SKM-1 treated with dmso at 0.1 percent for 144 hours (cell line): ENCODE measurements around the gene DOK3.
"Not testable (repeated sequence)": the region's sequence is repeated elsewhere in the genome, so short reads cannot be mapped to it uniquely, and the experiment has no call there.

Experiments used
- DNase-seq: peaks from one replicate; lab custom pipeline; 2025; ENCODE audit not compliant: unreplicated experiment; lab: John Stamatoyannopoulos, UW

The DOK3 gene

DNA sequence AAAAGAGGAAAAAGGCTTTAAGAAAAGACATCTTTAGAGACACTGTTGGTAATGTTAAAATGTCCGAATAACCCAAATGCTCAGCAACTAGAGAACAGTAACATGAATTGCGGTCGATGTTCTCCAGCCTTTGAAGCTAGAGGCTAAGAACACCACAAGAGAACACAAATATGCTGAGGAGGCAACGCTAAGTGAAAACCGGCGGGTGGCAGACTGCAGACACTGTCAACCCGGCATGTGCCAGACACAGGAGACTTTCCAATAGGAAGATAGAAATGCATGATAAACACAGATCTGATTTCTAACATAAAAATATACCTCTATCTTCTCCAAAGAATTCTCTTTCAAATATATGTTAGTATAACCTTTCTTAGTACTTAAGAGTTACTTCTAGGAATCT, 25.5 kb upstream of the DOK3 start:
- no peak for DNase-seq

DNA sequence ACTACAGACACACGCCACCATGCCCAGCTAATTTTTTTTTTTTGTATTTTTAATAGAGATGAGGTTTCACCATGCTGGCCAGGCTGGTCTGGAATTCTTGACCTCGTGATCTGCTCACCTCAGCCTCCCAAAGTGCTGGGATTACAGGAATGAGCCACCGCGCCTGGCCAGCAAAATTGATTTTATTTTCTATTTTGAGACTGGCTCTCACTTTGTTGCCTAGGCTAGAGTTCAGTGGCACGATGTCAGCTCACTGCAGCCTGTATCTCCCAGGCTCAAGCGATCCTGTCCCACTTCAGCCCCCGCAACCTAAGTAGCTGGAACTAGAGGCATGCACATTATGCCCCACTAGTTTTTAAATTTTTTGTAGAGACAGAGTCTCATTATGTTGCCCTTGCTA, 24.8 kb upstream of the DOK3 start:
- DNase-seq = not testable (repeated sequence)

- DNase-seq = no peak
Measured at GRCh38 chr5:177531209-177531940, 21.7 kb upstream of the DOK3 start.

DNA sequence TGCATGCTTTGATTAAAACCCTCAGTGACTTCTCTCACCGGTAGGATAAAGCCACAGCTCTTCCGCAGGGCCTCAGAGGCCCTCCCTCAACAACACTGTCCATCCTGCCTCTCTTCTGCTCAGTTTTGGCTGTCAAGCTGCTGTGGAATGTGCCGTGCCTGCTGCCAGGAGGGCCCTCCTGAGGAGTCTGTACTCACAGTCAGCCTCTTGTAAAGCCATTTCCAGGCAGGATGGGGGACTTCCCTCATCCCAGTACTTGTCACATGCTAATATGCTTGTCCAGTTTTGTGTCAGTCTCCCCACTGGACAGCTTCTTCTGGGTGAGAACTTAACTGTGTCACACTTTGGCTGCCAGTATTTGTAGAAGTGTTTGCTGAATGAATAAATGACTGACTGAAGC, 21.0 kb upstream of the DOK3 start:
- DNase-seq = no peak

DNA sequence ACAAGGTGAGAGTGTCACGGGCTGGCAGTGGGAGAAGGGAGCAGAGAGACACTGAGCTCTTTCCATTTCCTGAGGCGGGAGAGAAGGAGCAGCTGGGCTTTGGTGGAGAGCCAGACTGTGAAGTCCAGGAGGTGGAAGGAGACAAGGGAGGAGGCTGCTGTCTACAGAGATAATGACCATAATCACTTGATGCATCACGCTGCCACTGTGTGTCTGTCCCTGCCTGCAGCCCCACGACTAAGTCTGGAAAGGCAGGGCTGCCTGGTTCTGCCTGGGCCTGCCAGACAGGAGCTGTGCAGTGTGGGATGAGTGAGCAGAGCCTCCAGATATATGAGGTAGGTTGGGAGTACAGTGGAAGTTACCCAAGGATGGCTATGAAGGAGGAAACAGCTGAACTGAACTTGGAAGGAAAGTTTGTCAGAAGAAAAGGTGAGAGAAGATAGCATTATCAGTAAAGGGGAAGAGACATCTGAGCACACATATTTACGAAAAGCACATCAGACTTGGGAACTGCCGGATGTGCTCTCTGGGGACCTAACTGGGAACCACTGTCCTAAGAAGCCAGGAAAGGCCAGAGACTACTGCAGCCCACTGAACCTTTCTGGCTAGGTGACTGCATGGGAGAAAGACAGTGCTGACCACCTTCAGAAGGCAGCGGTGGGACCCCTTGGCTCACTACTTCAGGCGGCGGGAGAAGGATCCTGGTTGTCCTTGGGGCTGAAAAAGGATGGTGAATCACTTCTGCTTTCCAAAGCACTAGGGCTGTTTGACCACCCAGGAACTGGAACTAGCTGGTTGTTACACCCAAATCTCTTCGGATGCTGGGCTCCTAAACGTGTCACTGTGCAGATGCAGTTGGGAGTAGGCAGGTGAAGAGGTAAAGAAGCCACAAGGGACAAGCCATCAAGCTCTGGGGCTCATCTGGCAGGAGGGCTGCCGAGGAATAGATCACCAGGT, 19.9 kb upstream of the DOK3 start:
- no peak for DNase-seq

- DNase-seq = no peak
Measured at GRCh38 chr5:177528631-177529030, 19.0 kb upstream of the DOK3 start.

DNA sequence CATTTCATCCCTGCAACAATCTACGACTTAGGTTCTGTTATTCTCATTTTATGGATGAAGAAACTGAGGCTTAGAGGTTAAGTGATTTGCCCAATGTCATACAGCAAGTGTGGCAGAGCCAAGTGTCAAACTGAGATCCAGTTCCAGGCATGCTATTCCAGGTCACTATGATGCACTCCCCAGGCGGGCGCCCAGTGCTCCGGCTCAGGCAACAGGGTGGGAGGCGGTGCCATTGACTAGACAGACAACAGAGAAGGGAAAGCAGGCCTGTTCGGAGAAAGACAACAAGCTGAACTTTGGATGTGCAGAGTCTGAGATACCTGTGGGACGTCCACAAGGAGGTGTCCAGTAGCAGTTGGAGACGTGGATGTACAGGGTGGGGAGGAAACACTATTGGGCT, 18.0 kb upstream of the DOK3 start:
- no peak for DNase-seq

DNA sequence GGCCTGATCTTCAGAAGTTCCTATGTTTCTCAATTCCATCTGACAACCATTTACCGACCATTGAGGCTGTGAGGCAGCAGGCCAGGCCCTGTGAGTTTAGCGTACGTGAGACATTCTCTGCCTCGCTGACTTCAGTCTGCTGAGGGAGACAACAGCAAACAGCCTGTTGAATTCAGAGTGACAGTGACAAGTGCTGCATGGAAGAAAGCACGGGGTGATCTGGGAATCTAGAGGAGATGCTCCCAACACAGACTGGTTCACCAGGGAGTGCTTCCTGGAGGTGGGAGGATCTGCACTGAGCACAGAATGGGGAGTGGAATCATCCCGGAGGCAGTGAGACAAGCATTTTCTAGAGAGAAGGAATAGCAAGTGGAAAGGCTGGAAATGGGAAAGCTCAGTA, 17.2 kb upstream of the DOK3 start:
- DNase-seq = no peak

GRCh38 chr5:177526191-177526590, 16.6 kb upstream of the DOK3 start:
- DNase-seq = no peak

- no peak for DNase-seq
Measured at GRCh38 chr5:177524941-177525655, 15.5 kb upstream of the DOK3 start.

DNA sequence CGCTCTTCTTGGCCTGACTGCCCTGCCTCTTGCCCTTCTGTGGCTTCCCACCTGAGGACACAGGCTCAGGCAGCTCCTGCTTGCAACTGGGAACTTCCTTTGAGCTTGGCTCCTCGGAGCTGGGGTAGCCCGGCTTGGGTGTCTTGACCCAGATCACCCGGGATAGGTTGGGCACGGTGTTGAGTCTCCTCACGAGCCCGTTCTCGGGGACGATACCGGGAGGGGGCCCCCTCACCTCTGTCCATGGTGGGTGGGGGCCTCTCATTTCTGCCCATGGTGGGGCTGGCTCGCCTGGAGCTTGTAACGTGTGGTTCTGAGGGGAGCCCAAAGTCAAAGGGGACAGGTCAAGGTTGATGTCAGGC, 14.9 kb upstream of the DOK3 start:
- no peak for DNase-seq

DNA sequence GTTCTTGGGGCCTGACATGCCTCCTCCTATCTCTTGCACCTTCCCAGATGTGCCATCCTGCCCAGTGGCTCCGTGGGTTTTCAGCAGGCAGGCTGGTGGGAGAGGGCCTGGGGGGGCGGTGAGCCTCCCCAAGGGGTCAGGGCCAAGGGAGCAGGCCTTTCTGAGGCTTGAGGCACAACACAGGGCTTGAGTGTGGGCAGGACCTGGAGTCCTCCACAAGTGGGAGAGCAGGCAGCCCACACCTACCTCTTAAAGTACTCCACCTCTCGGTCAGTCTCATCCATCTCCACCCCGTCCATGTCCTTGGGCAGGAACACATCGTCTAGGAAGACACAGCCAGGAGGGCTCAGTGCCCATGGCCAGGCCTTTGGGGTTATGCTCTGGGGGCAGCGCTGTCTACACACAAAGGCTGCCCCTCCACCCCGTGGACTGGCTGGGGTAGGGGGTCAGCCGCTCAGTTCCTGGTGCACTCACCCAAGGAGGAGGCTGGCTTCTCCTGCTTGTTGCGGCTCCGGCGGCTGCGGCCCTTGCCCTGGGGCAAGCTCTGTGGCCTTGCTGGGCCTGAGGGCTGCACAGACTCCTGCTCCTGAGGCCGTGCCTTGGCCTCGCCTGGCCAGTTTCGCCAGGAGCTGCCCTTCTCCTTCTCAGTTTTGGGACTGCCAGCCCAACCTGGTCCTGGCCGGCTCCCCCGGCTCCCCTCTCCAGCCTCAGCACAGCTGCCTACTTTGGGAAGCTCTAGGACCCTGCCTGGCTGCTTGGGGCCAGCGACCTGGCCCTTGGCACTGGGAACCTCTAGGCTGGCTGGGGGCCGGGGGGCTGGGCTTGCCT, 14.3 kb upstream of the DOK3 start:
- DNase-seq = no peak

DNA sequence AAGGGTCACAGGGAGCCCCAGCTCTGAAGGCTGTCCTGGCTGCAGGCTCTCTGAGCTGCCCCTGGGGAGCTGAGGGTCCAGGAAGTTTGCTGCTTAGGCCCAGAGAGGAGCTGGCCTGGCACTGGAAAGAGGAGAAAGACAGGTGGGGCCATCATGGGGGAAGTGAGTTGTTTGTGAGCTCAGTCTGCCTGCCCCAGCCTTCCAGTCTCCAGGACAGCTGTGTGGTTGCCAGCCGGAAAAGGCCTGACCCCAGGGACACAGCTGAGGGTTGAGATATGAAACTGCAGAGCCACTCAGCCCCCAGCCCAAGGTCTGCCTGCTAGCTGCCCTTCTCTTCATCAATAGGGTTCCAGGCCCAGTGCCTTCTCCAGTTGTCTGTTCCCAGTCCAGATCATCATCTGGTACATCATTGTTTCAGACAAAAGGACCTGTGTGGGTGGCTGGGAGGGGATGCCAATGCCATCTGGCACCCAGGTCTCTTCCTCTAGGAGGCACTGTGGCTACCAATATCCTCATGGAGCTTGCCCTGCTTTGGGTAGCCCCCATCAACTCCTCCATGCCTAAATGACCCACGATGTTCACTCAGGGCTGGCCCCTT, 11.4 kb upstream of the DOK3 start:
- DNase-seq = no peak

DNA sequence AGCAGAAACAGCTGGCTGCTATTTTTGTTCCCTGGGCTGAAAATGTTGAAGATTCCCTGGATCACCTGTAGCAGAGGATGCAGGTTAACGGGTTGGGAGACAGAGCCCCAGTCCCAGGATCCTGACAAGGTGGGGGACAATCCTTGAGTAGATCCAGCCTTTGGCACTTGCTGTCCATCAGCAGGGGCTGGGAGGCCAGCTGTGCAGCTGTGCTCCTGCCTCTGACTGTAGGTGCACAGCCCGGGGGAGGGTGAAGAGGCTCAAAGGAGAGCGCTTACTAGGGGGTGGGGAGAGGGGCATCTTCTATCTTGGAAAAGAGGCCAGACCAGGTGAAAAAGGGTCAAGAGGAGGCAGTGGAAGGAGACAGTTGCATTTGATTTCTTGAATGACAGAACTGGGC, 10.6 kb upstream of the DOK3 start:
- no peak for DNase-seq

GRCh38 chr5:177519463-177520235, 10.0 kb upstream of the DOK3 start:
- DNase-seq = no peak

DNA sequence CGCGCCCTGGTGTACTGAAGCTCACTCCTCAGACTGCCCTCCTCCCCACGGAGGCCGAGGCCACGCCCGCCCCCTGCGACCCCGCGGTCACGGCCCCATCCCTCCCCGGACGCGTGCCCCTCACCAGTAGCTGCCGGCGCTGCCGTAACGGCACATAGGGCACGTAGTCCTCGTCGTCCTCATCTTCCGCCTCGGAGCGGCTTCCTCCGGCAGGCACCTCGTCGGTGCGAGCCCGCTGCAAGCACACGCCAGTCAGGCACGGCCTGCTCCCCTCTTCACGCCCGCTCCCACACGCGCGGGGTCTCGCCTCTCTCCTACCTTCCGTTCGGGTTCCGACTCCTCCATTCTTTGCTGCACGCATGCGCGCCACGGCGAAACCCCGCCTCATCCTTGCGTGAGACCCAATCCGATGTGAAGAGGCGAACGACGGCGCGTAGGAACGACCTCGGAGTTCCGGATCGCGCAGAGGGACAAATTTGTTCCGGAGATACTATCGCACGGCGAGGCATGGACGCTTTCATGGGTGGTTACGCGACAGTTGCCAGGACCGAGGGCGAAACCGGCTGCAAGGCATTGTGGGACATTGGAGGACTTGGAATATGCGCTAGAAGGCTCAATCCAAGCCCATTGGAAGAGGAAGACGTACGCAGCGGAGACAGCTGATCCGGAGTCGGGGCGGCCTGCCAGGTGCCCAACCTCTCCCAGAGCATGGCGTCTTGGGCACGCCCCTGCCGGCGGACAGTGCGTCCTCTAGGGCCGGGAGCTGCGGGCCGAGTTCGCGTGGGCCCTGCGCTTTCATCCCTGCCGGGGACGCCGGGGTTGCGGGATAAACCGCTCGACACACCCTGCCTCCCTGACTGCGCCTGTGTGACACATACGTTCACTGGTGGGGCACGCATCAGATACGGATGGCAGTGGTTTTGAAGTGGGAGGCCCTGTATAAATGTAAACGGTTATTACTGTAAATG, 7.3 kb upstream of the DOK3 start, which contains the start of gene DDX41:
TSS of gene DDX41 (minus strand) at position 361 of the 968 bp plus-strand sequence. CDS start at position 345, 16 bp downstream.
- DNase-seq = peak; percentile 95

DNA sequence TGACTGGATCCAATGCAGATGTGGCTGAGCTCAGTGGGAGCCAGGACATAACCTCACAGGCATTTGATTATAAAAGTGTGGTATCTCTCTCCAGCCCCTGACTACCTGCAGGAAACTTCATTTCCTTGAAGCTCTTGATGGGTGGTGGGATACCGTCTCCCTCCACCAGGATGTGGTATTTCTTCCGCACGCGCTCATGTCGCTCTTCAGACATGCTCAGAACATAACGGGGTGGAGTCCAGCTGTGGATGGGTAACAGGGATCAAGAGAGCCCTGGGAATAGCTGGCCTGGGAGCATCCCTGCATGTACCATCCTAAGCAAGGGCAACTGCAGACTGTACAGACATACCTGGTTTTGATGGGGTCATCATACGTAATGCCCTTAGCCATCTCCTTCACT, 6.0 kb upstream of the DOK3 start:
- no peak for DNase-seq

- DNase-seq = no peak
Measured at GRCh38 chr5:177514541-177514940, 4.9 kb upstream of the DOK3 start.
